Activated T-cell treated with anti-CD3 and anti-CD28 coated beads, Interleukin-2, amount 50 U/mL, for 24 hours (primary cell): ENCODE data around the gene JMY.
A peak's percentile ranks its signal among the peaks of the same experiment; 100 is the strongest.

Experiments
- DNase-seq: peaks from one replicate; pipeline ENCODE4 v3.0.0-alpha.2; 2020
- H3K27ac Mint-ChIP-seq: 2 replicates; pipeline ENCODE4 v1.8.0; 2020; ENCODE audit warnings: mild to moderate bottlenecking, mixed read lengths
- H3K27me3 Mint-ChIP-seq: 2 replicates; pipeline ENCODE4 v1.8.0; 2020; ENCODE audit warnings: mixed read lengths
- H3K36me3 Mint-ChIP-seq: 2 replicates; pipeline ENCODE4 v1.8.0; 2020; ENCODE audit warnings: low read depth, mixed read lengths
- H3K4me1 Mint-ChIP-seq: 2 replicates; pipeline ENCODE4 v1.8.0; 2020; ENCODE audit warnings: low read depth, mixed read lengths
- H3K4me3 Mint-ChIP-seq: 2 replicates; pipeline ENCODE4 v1.8.0; 2020; ENCODE audit warnings: mild to moderate bottlenecking, moderate library complexity, mixed read lengths
- H3K9me3 Mint-ChIP-seq: 2 replicates; pipeline ENCODE4 v1.8.0; 2020; ENCODE audit warnings: mixed read lengths

The JMY gene

GRCh38 chr5:79235634-79236361, at the start of gene JMY:
JMY (plus strand) TSS chr5:79236131; CDS start chr5:79236651, 520 bp downstream.
- Mint-ChIP-seq H3K4me1 (peaks cover 30% of the 10 kb centered on the region), H3K9me3 (no peaks in the 10 kb centered on the region), H3K27ac (peak within 1 kb of the TSS; percentile 99), H3K27me3 (no peaks in the 10 kb centered on the region), H3K4me3 (peak within 1 kb of the TSS; percentile 93), H3K36me3 (peaks cover 19% of the 10 kb centered on the region)
- peak; percentile 88 for DNase-seq

GRCh38 chr5:79186455-79186854, 49.5 kb upstream of the JMY start:
- no peaks in the 10 kb centered on the region for H3K36me3 Mint-ChIP-seq

GRCh38 chr5:79189439-79190234, 46.3 kb upstream of the JMY start:
- Mint-ChIP-seq H3K4me3 (no peak overlapping the region), H3K4me1 (peaks cover 4% of the 10 kb centered on the region), H3K27me3 (no peaks in the 10 kb centered on the region), H3K36me3 (no peaks in the 10 kb centered on the region), H3K9me3 (no peaks in the 10 kb centered on the region), H3K27ac (no peak overlapping the region)
- DNase-seq, result no peak

More at GRCh38 chr5:79186455-79186854, 49.5 kb upstream of the JMY start:
- Mint-ChIP-seq H3K27ac (no peak overlapping the region), H3K27me3 (no peaks in the 10 kb centered on the region), H3K4me3 (no peak overlapping the region), H3K4me1 (no peaks in the 10 kb centered on the region), H3K9me3 (no peaks in the 10 kb centered on the region)
- DNase-seq, result no peak

- Mint-ChIP-seq H3K36me3 (no peaks in the 10 kb centered on the region), H3K27ac (no peak overlapping the region), H3K9me3 (no peaks in the 10 kb centered on the region), H3K4me1 (peaks cover 4% of the 10 kb centered on the region), H3K27me3 (no peaks in the 10 kb centered on the region), H3K4me3 (no peak overlapping the region)
- no peak for DNase-seq
Measured at GRCh38 chr5:79190235-79190529, 45.7 kb upstream of the JMY start.

- Mint-ChIP-seq H3K27ac (no peak overlapping the region), H3K4me1 (peaks cover 4% of the 10 kb centered on the region), H3K4me3 (no peak overlapping the region), H3K27me3 (no peaks in the 10 kb centered on the region), H3K9me3 (no peaks in the 10 kb centered on the region), H3K36me3 (no peaks in the 10 kb centered on the region)
- DNase-seq, result no peak
Measured at GRCh38 chr5:79191457-79191856, 44.5 kb upstream of the JMY start.

GRCh38 chr5:79193643-79194042, 42.3 kb upstream of the JMY start:
- Mint-ChIP-seq H3K27me3 (no peaks in the 10 kb centered on the region), H3K27ac (no peak overlapping the region), H3K9me3 (no peaks in the 10 kb centered on the region), H3K4me3 (no peak overlapping the region), H3K4me1 (peaks cover 4% of the 10 kb centered on the region), H3K36me3 (no peaks in the 10 kb centered on the region)
- DNase-seq, result no peak

- Mint-ChIP-seq H3K9me3 (no peaks in the 10 kb centered on the region), H3K36me3 (no peaks in the 10 kb centered on the region), H3K4me1 (no peaks in the 10 kb centered on the region), H3K27ac (no peak overlapping the region), H3K27me3 (no peaks in the 10 kb centered on the region), H3K4me3 (no peak overlapping the region)
- DNase-seq, result no peak
Measured at GRCh38 chr5:79200573-79201183, 35.3 kb upstream of the JMY start.

- no peak overlapping the region for H3K27ac Mint-ChIP-seq
- H3K27me3 Mint-ChIP-seq, result no peaks in the 10 kb centered on the region
- no peaks in the 10 kb centered on the region for H3K9me3 Mint-ChIP-seq
- no peak for DNase-seq
- H3K36me3 Mint-ChIP-seq, result no peaks in the 10 kb centered on the region
- H3K4me1 Mint-ChIP-seq, result no peaks in the 10 kb centered on the region
- H3K4me3 Mint-ChIP-seq, result no peak overlapping the region
Measured at GRCh38 chr5:79201206-79201605, 34.7 kb upstream of the JMY start.

- H3K9me3 Mint-ChIP-seq, result no peaks in the 10 kb centered on the region
- no peaks in the 10 kb centered on the region for H3K27me3 Mint-ChIP-seq
- no peaks in the 10 kb centered on the region for H3K4me1 Mint-ChIP-seq
Measured at GRCh38 chr5:79202076-79202475, 33.9 kb upstream of the JMY start.

GRCh38 chr5:79205965-79206364, 30.0 kb upstream of the JMY start:
- Mint-ChIP-seq H3K27ac (no peak overlapping the region), H3K27me3 (no peaks in the 10 kb centered on the region), H3K4me3 (no peak overlapping the region), H3K36me3 (no peaks in the 10 kb centered on the region), H3K9me3 (no peaks in the 10 kb centered on the region), H3K4me1 (no peaks in the 10 kb centered on the region)
- no peak for DNase-seq

More at GRCh38 chr5:79202076-79202475, 33.9 kb upstream of the JMY start:
- no peak for DNase-seq
- Mint-ChIP-seq H3K4me3 (no peak overlapping the region), H3K27ac (no peak overlapping the region), H3K36me3 (no peaks in the 10 kb centered on the region)

GRCh38 chr5:79206541-79206940, 29.4 kb upstream of the JMY start:
- Mint-ChIP-seq H3K4me1 (no peaks in the 10 kb centered on the region), H3K27me3 (no peaks in the 10 kb centered on the region), H3K9me3 (no peaks in the 10 kb centered on the region), H3K4me3 (no peak overlapping the region), H3K36me3 (no peaks in the 10 kb centered on the region), H3K27ac (no peak overlapping the region)
- no peak for DNase-seq

GRCh38 chr5:79209505-79209904, 26.4 kb upstream of the JMY start:
- Mint-ChIP-seq H3K27ac (no peak overlapping the region), H3K9me3 (no peaks in the 10 kb centered on the region), H3K27me3 (no peaks in the 10 kb centered on the region), H3K36me3 (no peaks in the 10 kb centered on the region), H3K4me3 (no peak overlapping the region), H3K4me1 (no peaks in the 10 kb centered on the region)
- no peak for DNase-seq

- Mint-ChIP-seq H3K9me3 (no peaks in the 10 kb centered on the region), H3K27me3 (no peaks in the 10 kb centered on the region), H3K36me3 (no peaks in the 10 kb centered on the region), H3K4me3 (no peak overlapping the region), H3K4me1 (peaks cover 1% of the 10 kb centered on the region), H3K27ac (no peak overlapping the region)
- no peak for DNase-seq
Measured at GRCh38 chr5:79224286-79224984, 11.5 kb upstream of the JMY start.

GRCh38 chr5:79225026-79225425, 10.9 kb upstream of the JMY start:
- H3K27ac Mint-ChIP-seq, result no peak overlapping the region
- no peak overlapping the region for H3K4me3 Mint-ChIP-seq
- H3K36me3 Mint-ChIP-seq, result no peaks in the 10 kb centered on the region
- no peak for DNase-seq
- H3K4me1 Mint-ChIP-seq, result peaks cover 7% of the 10 kb centered on the region
- H3K27me3 Mint-ChIP-seq, result no peaks in the 10 kb centered on the region
- no peaks in the 10 kb centered on the region for H3K9me3 Mint-ChIP-seq
